Superior temporal gyrus (tissue), 1 donor: ENCODE results near the gene RELL1.
A peak's percentile ranks its signal among the peaks of the same experiment; 100 is the strongest.

Source experiments
- DNase-seq: peaks from one replicate; pipeline ENCODE4 v3.0.0-alpha.2; 2016; ENCODE audit errors: extremely low spot score

The RELL1 gene

GRCh38 chr4:37686373-37687193, at the start of gene RELL1:
Gene RELL1 (minus strand): TSS chr4:37686376. CDS start chr4:37686287, 89 bp downstream.
- DNase-seq, result peak; percentile 99

GRCh38 chr4:37735578-37735977, 49.4 kb upstream of the RELL1 start:
- DNase-seq, result no peak

GRCh38 chr4:37734989-37735388, 48.8 kb upstream of the RELL1 start:
- DNase-seq, result no peak

GRCh38 chr4:37733240-37733867, 47.2 kb upstream of the RELL1 start:
- DNase-seq, result no peak

- DNase-seq, result no peak
Observed at GRCh38 chr4:37732526-37733186, 46.5 kb upstream of the RELL1 start.

- no peak for DNase-seq
Observed at GRCh38 chr4:37729649-37730004, 43.5 kb upstream of the RELL1 start.

- no peak for DNase-seq
Observed at GRCh38 chr4:37728064-37728463, 41.9 kb upstream of the RELL1 start.

- DNase-seq, result no peak
Observed at GRCh38 chr4:37727635-37728034, 41.5 kb upstream of the RELL1 start.

- peak; percentile 51 for DNase-seq
Observed at GRCh38 chr4:37726666-37727065, 40.5 kb upstream of the RELL1 start.

- no peak for DNase-seq
Observed at GRCh38 chr4:37725718-37726117, 39.5 kb upstream of the RELL1 start.

GRCh38 chr4:37723067-37723466, 36.9 kb upstream of the RELL1 start:
- no peak for DNase-seq

- DNase-seq, result no peak
Observed at GRCh38 chr4:37721995-37722638, 35.9 kb upstream of the RELL1 start.

GRCh38 chr4:37719021-37719420, 32.8 kb upstream of the RELL1 start:
- no peak for DNase-seq

- DNase-seq, result no peak
Observed at GRCh38 chr4:37717576-37717975, 31.4 kb upstream of the RELL1 start.

- no peak for DNase-seq
Observed at GRCh38 chr4:37715889-37716402, 29.8 kb upstream of the RELL1 start.

- no peak for DNase-seq
Observed at GRCh38 chr4:37710491-37710890, 24.3 kb upstream of the RELL1 start.

GRCh38 chr4:37706032-37706431, 19.9 kb upstream of the RELL1 start:
- no peak for DNase-seq

- DNase-seq, result no peak
Observed at GRCh38 chr4:37705571-37705970, 19.4 kb upstream of the RELL1 start.

GRCh38 chr4:37699868-37700481, 13.8 kb upstream of the RELL1 start:
- DNase-seq, result no peak

- no peak for DNase-seq
Observed at GRCh38 chr4:37697566-37697965, 11.4 kb upstream of the RELL1 start.

- DNase-seq, result no peak
Observed at GRCh38 chr4:37693450-37694190, 7.4 kb upstream of the RELL1 start.
